DOHH2 (cell line): ENCODE data around the gene STX7.

ENCODE experiments used
- CTCF ChIP-seq: fragments of 200-600 bp; sonication (generic); IDR thresholded peaks from one replicate; pipeline ENCODE4 v1.5.1; 2014; ENCODE audit warnings: antibody characterized with exemption, mild to moderate bottlenecking, low read depth, low read length; ENCODE audit not compliant: poor library complexity, severe bottlenecking
- EZH2phosphoT487 ChIP-seq: fragments of 200-600 bp; sonication (generic); IDR thresholded peaks from 2 replicates; pipeline ENCODE4 v1.6.1; 2017; ENCODE audit warnings: borderline replicate concordance, mild to moderate bottlenecking, antibody characterized with exemption, low read length, moderate library complexity, mixed read lengths

GRCh38 chr6:132515386-132515785 lies 2.5 kb upstream of the STX7 start:
- TF ChIP-seq CTCF = no peak
- no peak for TF ChIP-seq EZH2phosphoT487
